Measurements from ENCODE around the gene INPP5K. TPM values are rescaled to one million over a fixed set of nuclear protein-coding genes. Genes with fewer than 3 reads are reported as not detected.

Gene INPP5K
- total RNA-seq, 1 experiment from 2014 or later: 41.9 TPM

GRCh38 chr17:1559047-1560043, 42.9 kb upstream of the INPP5K start:
- peaks cover 52% of the 10 kb centered on the region for H4K20me1 ChIP-seq (ENCODE audit: insufficient read depth)
- H3K4me1 ChIP-seq (replicated peaks; ENCODE audit: insufficient read depth): peaks cover 17% of the 10 kb centered on the region
- no peaks in the 10 kb centered on the region for H3K27me3 ChIP-seq (ENCODE audit: insufficient read depth, low read depth)
- no peak overlapping the region for H2AFZ ChIP-seq
- no peaks in the 10 kb centered on the region for H3K9me3 ChIP-seq (ENCODE audit: insufficient read depth, low read depth)
- ChIA-PET CTCF (no interaction called here), POLR2A (ENCODE audit: unreplicated experiment) (no interaction called here)
- H3K9me2 ChIP-seq (ENCODE audit: insufficient read depth): no peaks in the 10 kb centered on the region
- H3K27ac ChIP-seq: no peak overlapping the region
- intact Hi-C loops (cut with micrococcal nuclease; ENCODE audit: unreplicated experiment): no loop called here
- no peak overlapping the region for H3K4me2 ChIP-seq
- peaks cover 24% of the 10 kb centered on the region; the same call in 1 of the 2 replicates for H3F3A ChIP-seq (ENCODE audit: insufficient read depth, low read depth)
- H3K36me3 ChIP-seq (ENCODE audit: low read depth): 0 out of 2 replicates have a peak, but pooled peaks cover 9% of the 10 kb centered on the region
- no peak for TF ChIP-seq EZH2 (IDR thresholded peaks at IDR 0.05; ENCODE audit: low read depth)
- TF ChIP-seq CTCF (conservative IDR thresholded peaks at IDR 0.05): no peak
- H3K4me3 ChIP-seq: no peak overlapping the region
- no peak for DNase-seq
- H3K79me2 ChIP-seq (ENCODE audit: low read depth): peaks cover 48% of the 10 kb centered on the region
- no TSS peak for BruUV-seq (replicated peaks)

- peaks cover 55% of the 10 kb centered on the region for H3K79me2 ChIP-seq (ENCODE audit: low read depth)
- CTCF ChIA-PET: interaction anchor here (0.6 kb wide), 1 partner anchor 39 kb away, joined by 4 read pairs; no protein-coding TSS in a partner anchor
- H4K20me1 ChIP-seq (ENCODE audit: insufficient read depth): peaks cover 60% of the 10 kb centered on the region
- H3K27ac ChIP-seq: no peak overlapping the region
- H3K36me3 ChIP-seq (ENCODE audit: low read depth): 0 out of 2 replicates have a peak, but pooled peaks cover 13% of the 10 kb centered on the region
- TF ChIP-seq CTCF (conservative IDR thresholded peaks at IDR 0.05) (no peak), EZH2 (IDR thresholded peaks at IDR 0.05; ENCODE audit: low read depth) (no peak)
- H3F3A ChIP-seq (ENCODE audit: insufficient read depth, low read depth): peaks cover 19% of the 10 kb centered on the region; the same call in 1 of the 2 replicates
- no peaks in the 10 kb centered on the region for H3K9me2 ChIP-seq (ENCODE audit: insufficient read depth)
- intact Hi-C loops (cut with micrococcal nuclease; ENCODE audit: unreplicated experiment): no loop called here
- H3K4me3 ChIP-seq: no peak overlapping the region
- no peak for DNase-seq
- no TSS peak for BruUV-seq (replicated peaks)
- no peaks in the 10 kb centered on the region for H3K27me3 ChIP-seq (ENCODE audit: insufficient read depth, low read depth)
- H2AFZ ChIP-seq: no peak overlapping the region
- POLR2A ChIA-PET (ENCODE audit: unreplicated experiment): no interaction called here
- peaks cover 14% of the 10 kb centered on the region for H3K4me1 ChIP-seq (replicated peaks; ENCODE audit: insufficient read depth)
- H3K9me3 ChIP-seq (ENCODE audit: insufficient read depth, low read depth): no peaks in the 10 kb centered on the region
- no peak overlapping the region for H3K4me2 ChIP-seq
These were observed 42.0 kb upstream of the INPP5K start for GRCh38 chr17:1558401-1558800.

DNA sequence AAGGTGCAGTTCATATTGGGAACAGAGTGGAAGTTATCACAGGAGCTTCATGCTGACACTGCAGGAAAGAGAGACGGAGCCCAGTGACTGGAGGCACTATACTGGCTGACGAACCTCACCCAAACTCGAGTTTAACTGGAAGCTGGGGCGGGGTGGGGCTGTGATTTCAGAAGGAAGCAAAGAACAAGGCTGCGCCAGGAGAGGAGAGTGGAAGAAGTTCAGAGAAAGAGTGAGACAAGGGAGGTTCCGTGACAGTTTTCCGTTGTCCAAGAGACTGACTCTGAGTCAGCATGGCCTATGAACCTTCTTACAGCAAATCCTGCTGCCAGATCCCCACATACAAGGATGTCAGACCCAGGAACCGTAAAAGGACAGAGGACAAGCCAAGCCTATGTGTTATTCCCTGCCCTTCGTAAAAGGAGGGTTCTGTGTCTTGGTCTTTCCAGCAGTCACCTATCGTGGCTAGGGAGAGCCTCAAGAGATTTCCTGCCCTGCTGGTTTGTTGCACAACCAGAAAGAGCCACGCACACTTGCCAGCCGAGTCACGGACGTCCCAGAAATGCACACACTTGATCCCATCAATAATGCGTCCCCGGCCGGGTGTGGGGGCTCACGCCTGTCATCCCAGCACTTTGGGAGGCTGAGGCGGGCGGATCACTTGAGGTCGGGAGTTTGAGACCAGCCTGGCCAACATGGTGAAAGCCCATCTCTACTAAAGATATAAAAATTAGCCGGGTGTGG, 41.1 kb upstream of the INPP5K start:
- BruUV-seq (replicated peaks): no TSS peak
- Histone ChIP-seq H3K4me2 (no peak overlapping the region), H3K27me3 (ENCODE audit: insufficient read depth, low read depth) (no peaks in the 10 kb centered on the region), H3K9me2 (ENCODE audit: insufficient read depth) (no peaks in the 10 kb centered on the region), H3K4me3 (no peak overlapping the region), H2AFZ (no peak overlapping the region), H3K9me3 (ENCODE audit: insufficient read depth, low read depth) (no peaks in the 10 kb centered on the region), H3K79me2 (ENCODE audit: low read depth) (peaks cover 55% of the 10 kb centered on the region), H3F3A (ENCODE audit: insufficient read depth, low read depth) (peaks cover 23% of the 10 kb centered on the region), H3K36me3 (ENCODE audit: low read depth) (peaks cover 17% of the 10 kb centered on the region; the same call in 1 of the 2 replicates), H3K4me1 (replicated peaks; ENCODE audit: insufficient read depth) (peaks cover 10% of the 10 kb centered on the region; the same call in 1 of the 2 replicates), H3K27ac (no peak overlapping the region), H4K20me1 (ENCODE audit: insufficient read depth) (peaks cover 65% of the 10 kb centered on the region)
- intact Hi-C loops (cut with micrococcal nuclease; ENCODE audit: unreplicated experiment): no loop called here
- no peak for TF ChIP-seq EZH2 (IDR thresholded peaks at IDR 0.05; ENCODE audit: low read depth)
- no peak for TF ChIP-seq CTCF (conservative IDR thresholded peaks at IDR 0.05)
- ChIA-PET CTCF (no interaction called here), POLR2A (ENCODE audit: unreplicated experiment) (no interaction called here)
- DNase-seq: no peak

Measured in PC-9 (cell line).